ENCODE measurements around the gene PTCD3.

PTCD3 gene

GRCh38 chr2:86135653-86136052 lies 29.6 kb downstream of the PTCD3 start:
- TF ChIP-seq CTCF (conservative IDR thresholded peaks at IDR 0.05; ENCODE audit: low read depth, low read length) = no peak

GRCh38 chr2:86136141-86136540 lies 30.1 kb downstream of the PTCD3 start:
- TF ChIP-seq CTCF (conservative IDR thresholded peaks at IDR 0.05; ENCODE audit: low read depth, low read length) = no peak
- Histone ChIP-seq H3K27ac (no peak overlapping the region), H3K4me2 (no peak overlapping the region), H3K27me3 (ENCODE audit: insufficient read depth, low read depth) (no peaks in the 10 kb centered on the region), H4K20me1 (ENCODE audit: insufficient read depth) (no peaks in the 10 kb centered on the region), H3K36me3 (ENCODE audit: insufficient read depth) (peaks cover 22% of the 10 kb centered on the region; the same call in 1 of the 2 replicates), H3K79me2 (ENCODE audit: insufficient read depth, low read depth) (no peaks in the 10 kb centered on the region), H3K4me1 (ENCODE audit: low read depth, poor library complexity, severe bottlenecking) (peaks cover 25% of the 10 kb centered on the region), H3K9ac (no peak overlapping the region), H3K4me3 (IDR thresholded peaks at IDR 0.05; ENCODE audit: insufficient read depth, low read depth, low read length) (no peak overlapping the region), H2AFZ (ENCODE audit: low read depth) (no peak overlapping the region)

More at GRCh38 chr2:86135653-86136052, 29.6 kb downstream of the PTCD3 start:
- no peaks in the 10 kb centered on the region for H4K20me1 ChIP-seq (ENCODE audit: insufficient read depth)
- H3K4me2 ChIP-seq = no peak overlapping the region
- H3K79me2 ChIP-seq (ENCODE audit: insufficient read depth, low read depth) = no peaks in the 10 kb centered on the region
- no peaks in the 10 kb centered on the region for H3K27me3 ChIP-seq (ENCODE audit: insufficient read depth, low read depth)
- H3K4me3 ChIP-seq (IDR thresholded peaks at IDR 0.05; ENCODE audit: insufficient read depth, low read depth, low read length) = no peak overlapping the region
- H2AFZ ChIP-seq (ENCODE audit: low read depth) = no peak overlapping the region
- peaks cover 22% of the 10 kb centered on the region; the same call in 1 of the 2 replicates for H3K36me3 ChIP-seq (ENCODE audit: insufficient read depth)
- H3K4me1 ChIP-seq (ENCODE audit: low read depth, poor library complexity, severe bottlenecking) = peaks cover 20% of the 10 kb centered on the region
- no peak overlapping the region for H3K9ac ChIP-seq
- no peak overlapping the region for H3K27ac ChIP-seq

- Histone ChIP-seq H3K4me1 (ENCODE audit: low read depth, poor library complexity, severe bottlenecking) (peaks cover 30% of the 10 kb centered on the region), H4K20me1 (ENCODE audit: insufficient read depth) (no peaks in the 10 kb centered on the region), H3K36me3 (ENCODE audit: insufficient read depth) (peaks cover 9% of the 10 kb centered on the region; the same call in 1 of the 2 replicates), H3K27ac (no peak overlapping the region), H3K4me3 (IDR thresholded peaks at IDR 0.05; ENCODE audit: insufficient read depth, low read depth, low read length) (no peak overlapping the region), H3K27me3 (ENCODE audit: insufficient read depth, low read depth) (no peaks in the 10 kb centered on the region), H3K4me2 (no peak overlapping the region), H3K79me2 (ENCODE audit: insufficient read depth, low read depth) (no peaks in the 10 kb centered on the region), H2AFZ (ENCODE audit: low read depth) (no peak overlapping the region), H3K9ac (no peak overlapping the region)
- TF ChIP-seq CTCF (conservative IDR thresholded peaks at IDR 0.05; ENCODE audit: low read depth, low read length) = no peak
Observed at GRCh38 chr2:86138736-86139625, 32.9 kb downstream of the PTCD3 start.

- Histone ChIP-seq H3K36me3 (ENCODE audit: insufficient read depth) (peaks cover under 1% of the 10 kb centered on the region; the same call in 1 of the 2 replicates), H3K4me2 (no peak overlapping the region; the same call in 1 of the 2 replicates), H3K4me1 (ENCODE audit: low read depth, poor library complexity, severe bottlenecking) (peaks cover 30% of the 10 kb centered on the region), H2AFZ (ENCODE audit: low read depth) (no peak overlapping the region), H3K79me2 (ENCODE audit: insufficient read depth, low read depth) (no peaks in the 10 kb centered on the region), H4K20me1 (ENCODE audit: insufficient read depth) (no peaks in the 10 kb centered on the region), H3K27me3 (ENCODE audit: insufficient read depth, low read depth) (no peaks in the 10 kb centered on the region), H3K4me3 (IDR thresholded peaks at IDR 0.05; ENCODE audit: insufficient read depth, low read depth, low read length) (no peak overlapping the region), H3K27ac (no peak overlapping the region), H3K9ac (no peak overlapping the region)
- no peak for TF ChIP-seq CTCF (conservative IDR thresholded peaks at IDR 0.05; ENCODE audit: low read depth, low read length)
Observed at GRCh38 chr2:86139981-86140380, 33.9 kb downstream of the PTCD3 start.

All from KMS-11 (cell line).